Measurements from ENCODE around the gene POLR2F. TPM values are rescaled to one million over a fixed set of nuclear protein-coding genes. Genes with fewer than 3 reads are reported as not detected.

POLR2F gene
- total and polyA plus RNA-seq, 2 donors, result 24.7 to 126 TPM

- H3K27ac ChIP-seq (ENCODE audit: low read depth), result no peak overlapping the region
- H3K4me1 ChIP-seq (ENCODE audit: insufficient read depth), result no peaks in the 10 kb centered on the region
- H3K36me3 ChIP-seq (ENCODE audit: insufficient read depth), result no peaks in the 10 kb centered on the region
- no peak overlapping the region for H3K4me3 ChIP-seq (ENCODE audit: low read depth, low read length)
- DNase-seq (ENCODE audit: extremely low spot score), result no peak
- 84% methylated on average over 7 of the region's 7 CpGs for WGBS
These were observed 32.9 kb downstream of the POLR2F start for GRCh38 chr22:37986371-37986770.

- Histone ChIP-seq H3K4me1 (ENCODE audit: insufficient read depth) (no peaks in the 10 kb centered on the region), H3K27ac (ENCODE audit: low read depth) (no peak overlapping the region), H3K36me3 (ENCODE audit: insufficient read depth) (no peaks in the 10 kb centered on the region), H3K4me3 (ENCODE audit: low read depth, low read length) (no peak overlapping the region)
- WGBS, result 83% methylated on average over 14 of the region's 14 CpGs
- no peak for DNase-seq (ENCODE audit: extremely low spot score)
These were observed 35.9 kb downstream of the POLR2F start for GRCh38 chr22:37989146-37990045.

GRCh38 chr22:37990301-37990700, 36.8 kb downstream of the POLR2F start:
- 53% methylated on average over 5 of the region's 5 CpGs for WGBS
- no peak for DNase-seq (ENCODE audit: extremely low spot score)
- H3K27ac ChIP-seq (ENCODE audit: low read depth), result no peak overlapping the region

GRCh38 chr22:37990862-37991261, 37.4 kb downstream of the POLR2F start:
- Histone ChIP-seq H3K4me3 (ENCODE audit: low read depth, low read length) (no peak overlapping the region), H3K27ac (ENCODE audit: low read depth) (no peak overlapping the region), H3K36me3 (ENCODE audit: insufficient read depth) (no peaks in the 10 kb centered on the region), H3K4me1 (ENCODE audit: insufficient read depth) (no peaks in the 10 kb centered on the region)
- WGBS, result 90% methylated on average over 7 of the region's 7 CpGs
- no peak for DNase-seq (ENCODE audit: extremely low spot score)

More at GRCh38 chr22:37990301-37990700, 36.8 kb downstream of the POLR2F start:
- H3K4me3 ChIP-seq (ENCODE audit: low read depth, low read length), result no peak overlapping the region
- H3K36me3 ChIP-seq (ENCODE audit: insufficient read depth), result no peaks in the 10 kb centered on the region
- no peaks in the 10 kb centered on the region for H3K4me1 ChIP-seq (ENCODE audit: insufficient read depth)

- Histone ChIP-seq H3K36me3 (ENCODE audit: insufficient read depth) (no peaks in the 10 kb centered on the region), H3K4me3 (ENCODE audit: low read depth, low read length) (no peak overlapping the region), H3K27ac (ENCODE audit: low read depth) (no peak overlapping the region), H3K4me1 (ENCODE audit: insufficient read depth) (no peaks in the 10 kb centered on the region)
- WGBS, result 71% methylated on average over 6 of the region's 6 CpGs
- DNase-seq (ENCODE audit: extremely low spot score), result no peak
These were observed 38.4 kb downstream of the POLR2F start for GRCh38 chr22:37991731-37992442.

GRCh38 chr22:37994049-37994448, 40.5 kb downstream of the POLR2F start:
- no peak for DNase-seq (ENCODE audit: extremely low spot score)
- Histone ChIP-seq H3K4me3 (ENCODE audit: low read depth, low read length) (no peak overlapping the region), H3K36me3 (ENCODE audit: insufficient read depth) (no peaks in the 10 kb centered on the region), H3K4me1 (ENCODE audit: insufficient read depth) (no peaks in the 10 kb centered on the region), H3K27ac (ENCODE audit: low read depth) (no peak overlapping the region)
- 80% methylated on average over 6 of the region's 6 CpGs for WGBS

GRCh38 chr22:37994982-37995381, 41.5 kb downstream of the POLR2F start:
- no peaks in the 10 kb centered on the region for H3K4me1 ChIP-seq (ENCODE audit: insufficient read depth)
- 90% methylated on average over 6 of the region's 6 CpGs for WGBS
- H3K27ac ChIP-seq (ENCODE audit: low read depth), result no peak overlapping the region
- no peaks in the 10 kb centered on the region for H3K36me3 ChIP-seq (ENCODE audit: insufficient read depth)
- no peak for DNase-seq (ENCODE audit: extremely low spot score)
- no peak overlapping the region for H3K4me3 ChIP-seq (ENCODE audit: low read depth, low read length)

GRCh38 chr22:37995460-37995859, 42.0 kb downstream of the POLR2F start:
- no peak overlapping the region for H3K27ac ChIP-seq (ENCODE audit: low read depth)
- H3K4me1 ChIP-seq (ENCODE audit: insufficient read depth), result no peaks in the 10 kb centered on the region
- no peak overlapping the region for H3K4me3 ChIP-seq (ENCODE audit: low read depth, low read length)
- WGBS, result 79% methylated on average over 4 of the region's 4 CpGs
- DNase-seq (ENCODE audit: extremely low spot score), result no peak
- H3K36me3 ChIP-seq (ENCODE audit: insufficient read depth), result no peaks in the 10 kb centered on the region

GRCh38 chr22:37996079-37996478, 42.6 kb downstream of the POLR2F start:
- no peak overlapping the region for H3K27ac ChIP-seq (ENCODE audit: low read depth)
- 57% methylated on average over 4 of the region's 4 CpGs for WGBS
- no peak for DNase-seq (ENCODE audit: extremely low spot score)

GRCh38 chr22:37996515-37997246, 43.2 kb downstream of the POLR2F start:
- Histone ChIP-seq H3K36me3 (ENCODE audit: insufficient read depth) (no peaks in the 10 kb centered on the region), H3K4me3 (ENCODE audit: low read depth, low read length) (no peak overlapping the region), H3K27ac (ENCODE audit: low read depth) (no peak overlapping the region), H3K4me1 (ENCODE audit: insufficient read depth) (no peaks in the 10 kb centered on the region)
- DNase-seq (ENCODE audit: extremely low spot score), result no peak
- 88% methylated on average over 8 of the region's 8 CpGs for WGBS

More at GRCh38 chr22:37996079-37996478, 42.6 kb downstream of the POLR2F start:
- H3K4me3 ChIP-seq (ENCODE audit: low read depth, low read length), result no peak overlapping the region
- H3K4me1 ChIP-seq (ENCODE audit: insufficient read depth), result no peaks in the 10 kb centered on the region
- no peaks in the 10 kb centered on the region for H3K36me3 ChIP-seq (ENCODE audit: insufficient read depth)

GRCh38 chr22:37998543-37998942, 45.0 kb downstream of the POLR2F start:
- WGBS, result 69% methylated on average over 7 of the region's 7 CpGs
- Histone ChIP-seq H3K36me3 (ENCODE audit: insufficient read depth) (no peaks in the 10 kb centered on the region), H3K4me3 (ENCODE audit: low read depth, low read length) (no peak overlapping the region), H3K4me1 (ENCODE audit: insufficient read depth) (no peaks in the 10 kb centered on the region), H3K27ac (ENCODE audit: low read depth) (no peak overlapping the region)
- DNase-seq (ENCODE audit: extremely low spot score), result no peak

GRCh38 chr22:37999236-37999635, 45.7 kb downstream of the POLR2F start:
- 73% methylated on average over 10 of the region's 10 CpGs for WGBS
- no peak for DNase-seq (ENCODE audit: extremely low spot score)
- Histone ChIP-seq H3K27ac (ENCODE audit: low read depth) (no peak overlapping the region), H3K36me3 (ENCODE audit: insufficient read depth) (no peaks in the 10 kb centered on the region), H3K4me1 (ENCODE audit: insufficient read depth) (no peaks in the 10 kb centered on the region), H3K4me3 (ENCODE audit: low read depth, low read length) (no peak overlapping the region)

GRCh38 chr22:37999640-38000272, 46.3 kb downstream of the POLR2F start:
- H3K27ac ChIP-seq (ENCODE audit: low read depth), result no peak overlapping the region
- DNase-seq (ENCODE audit: extremely low spot score), result no peak
- no peaks in the 10 kb centered on the region for H3K36me3 ChIP-seq (ENCODE audit: insufficient read depth)
- H3K4me1 ChIP-seq (ENCODE audit: insufficient read depth), result no peaks in the 10 kb centered on the region
- WGBS, result 70% methylated on average over 16 of the region's 16 CpGs
- no peak overlapping the region for H3K4me3 ChIP-seq (ENCODE audit: low read depth, low read length)
